Measurements from ENCODE around the gene TRIM8.

- no peak for TF ChIP-seq CTCF (IDR thresholded peaks at IDR 0.05 in 2 of 3, conservative IDR thresholded peaks at IDR 0.05 in 1 of 3; ENCODE audit: borderline replicate concordance in 1 of 3, insufficient read depth in 1 of 3, low read depth in 2 of 3, low read length in 2 of 3)
- TF ChIP-seq RAD21 (IDR thresholded peaks at IDR 0.05; ENCODE audit: low read depth) = no peak
- TF ChIP-seq POLR2A (IDR thresholded peaks at IDR 0.05; ENCODE audit: borderline replicate concordance, extremely low read depth, insufficient read depth, insufficient read length) = no peak
- no peak for TF ChIP-seq MAX (IDR thresholded peaks at IDR 0.05)
- no peak for TF ChIP-seq EZH2 (IDR thresholded peaks at IDR 0.05)
- TF ChIP-seq JUND (IDR thresholded peaks at IDR 0.05) = no peak
- TF ChIP-seq CEBPB (IDR thresholded peaks at IDR 0.05; ENCODE audit: low read depth) = no peak
- no peak for TF ChIP-seq TCF7L2 (IDR thresholded peaks at IDR 0.05; ENCODE audit: borderline replicate concordance, extremely low read depth, insufficient read depth, insufficient read length)
- no peak for TF ChIP-seq SIN3A (IDR thresholded peaks at IDR 0.05; ENCODE audit: low read depth)
- TF ChIP-seq ATF3 (IDR thresholded peaks at IDR 0.05) = no peak
- TF ChIP-seq POLR2AphosphoS5 (IDR thresholded peaks at IDR 0.05; ENCODE audit: low read depth, low read length) = no peak
- TF ChIP-seq YY1 (IDR thresholded peaks at IDR 0.05; ENCODE audit: extremely low read depth, insufficient replicate concordance, low read depth, low read length) = no peak
- no peak for TF ChIP-seq REST (IDR thresholded peaks at IDR 0.05; ENCODE audit: low read depth)
- TF ChIP-seq ZBTB33 (IDR thresholded peaks at IDR 0.05; ENCODE audit: extremely low read depth, insufficient replicate concordance, low read length) = no peak
Observed at GRCh38 chr10:102704915-102705314, 60.6 kb downstream of the TRIM8 start.
